ENCODE measurements around the gene PRMT2.

Gene PRMT2

GRCh38 chr21:46635324-46636180 is at the start of gene PRMT2:
Gene PRMT2 (plus strand): TSS chr21:46635674. CDS start chr21:46636952, 1,278 bp downstream.
- peak; percentile 98 for DNase-seq (ENCODE audit: low read depth)

- DNase-seq (ENCODE audit: low read depth): no peak
Observed at GRCh38 chr21:46594276-46594675, 41.2 kb upstream of the PRMT2 start.

- no peak for DNase-seq (ENCODE audit: low read depth)
Observed at GRCh38 chr21:46596201-46596600, 39.3 kb upstream of the PRMT2 start.

- DNase-seq (ENCODE audit: low read depth): no peak
Observed at GRCh38 chr21:46597031-46597430, 38.4 kb upstream of the PRMT2 start.

- no peak for DNase-seq (ENCODE audit: low read depth)
Observed at GRCh38 chr21:46597896-46598343, 37.6 kb upstream of the PRMT2 start.

- DNase-seq (ENCODE audit: low read depth): no peak
Observed at GRCh38 chr21:46598581-46599572, 36.6 kb upstream of the PRMT2 start.

GRCh38 chr21:46600305-46600704 is 35.2 kb upstream of the PRMT2 start:
- DNase-seq (ENCODE audit: low read depth): no peak

- no peak for DNase-seq (ENCODE audit: low read depth)
Observed at GRCh38 chr21:46600978-46601377, 34.5 kb upstream of the PRMT2 start.

- no peak for DNase-seq (ENCODE audit: low read depth)
Observed at GRCh38 chr21:46603228-46603627, 32.2 kb upstream of the PRMT2 start.

GRCh38 chr21:46604329-46604974 is 31.0 kb upstream of the PRMT2 start:
- DNase-seq (ENCODE audit: low read depth): no peak

GRCh38 chr21:46604975-46605766 is 30.3 kb upstream of the PRMT2 start, which contains the start of gene S100B:
Gene S100B (minus strand): TSS chr21:46605082. CDS start chr21:46602415, 2,667 bp downstream.
- DNase-seq (ENCODE audit: low read depth): no peak

GRCh38 chr21:46605767-46606426 is 29.6 kb upstream of the PRMT2 start:
- DNase-seq (ENCODE audit: low read depth): peak; percentile 28

- no peak for DNase-seq (ENCODE audit: low read depth)
Observed at GRCh38 chr21:46606427-46606813, 29.1 kb upstream of the PRMT2 start.

GRCh38 chr21:46607636-46608035 is 27.8 kb upstream of the PRMT2 start:
- no peak for DNase-seq (ENCODE audit: low read depth)

GRCh38 chr21:46608672-46609111 is 26.8 kb upstream of the PRMT2 start:
- no peak for DNase-seq (ENCODE audit: low read depth)

- DNase-seq (ENCODE audit: low read depth): no peak
Observed at GRCh38 chr21:46610018-46610701, 25.3 kb upstream of the PRMT2 start.

- DNase-seq (ENCODE audit: low read depth): no peak
Observed at GRCh38 chr21:46613391-46613790, 22.1 kb upstream of the PRMT2 start.

GRCh38 chr21:46616050-46616449 is 19.4 kb upstream of the PRMT2 start:
- DNase-seq (ENCODE audit: low read depth): no peak

GRCh38 chr21:46616656-46617055 is 18.8 kb upstream of the PRMT2 start:
- DNase-seq (ENCODE audit: low read depth): no peak

All from stimulated activated CD8-positive, alpha-beta memory T cell treated with anti-CD3 and anti-CD28 coated beads, Interleukin-12 subunit alpha, Interleukin-12 subunit beta, amount 100 ng/mL, for 4 hours (primary cell).